OCI-LY1 (cell line): ENCODE measurements around the gene PVALEF.

Source experiments
- H2AFZ ChIP-seq: fragments of 200-600 bp; sonication (generic), shearing (Covaris generic); 2 replicates; pipeline ENCODE4 v1.6.0; 2014; ENCODE audit warnings: antibody characterized with exemption, mild to moderate bottlenecking, low read length
- H3F3A ChIP-seq: fragments of 200-600 bp; sonication (generic), shearing (Covaris generic); 2 replicates; pipeline ENCODE4 v1.6.0; 2014; ENCODE audit warnings: mild to moderate bottlenecking, antibody characterized with exemption, low read length, moderate library complexity; ENCODE audit not compliant: insufficient read depth
- H3K27ac ChIP-seq: fragments of 200-600 bp; sonication (generic); 2 replicates; pipeline ENCODE4 v1.5.1; 2014; ENCODE audit warnings: low read length, mixed run types, mild to moderate bottlenecking, low read depth; ENCODE audit not compliant: poor library complexity, severe bottlenecking
- H3K27me3 ChIP-seq: fragments of 200-600 bp; sonication (generic); 2 replicates; pipeline ENCODE4 v1.6.0; 2014; ENCODE audit warnings: antibody characterized with exemption, mild to moderate bottlenecking, low read length, moderate library complexity; ENCODE audit not compliant: insufficient read depth
- H3K36me3 ChIP-seq: fragments of 200-600 bp; sonication (generic); 2 replicates; pipeline ENCODE4 v1.6.1; 2014; ENCODE audit warnings: mild to moderate bottlenecking, antibody characterized with exemption, low read length, moderate library complexity, mixed read lengths; ENCODE audit not compliant: insufficient read depth
- H3K4me1 ChIP-seq: fragments of 200-600 bp; sonication (generic); 2 replicates; pipeline ENCODE4 v1.5.1; 2014; ENCODE audit warnings: mild to moderate bottlenecking, low read length, moderate library complexity; ENCODE audit not compliant: insufficient read depth, severe bottlenecking
- H3K4me2 ChIP-seq: fragments of 200-600 bp; sonication (generic), shearing (Covaris generic); 2 replicates; pipeline ENCODE4 v1.6.1; 2014; ENCODE audit warnings: low read length
- H3K4me3 ChIP-seq: fragments of 200-600 bp; sonication (generic); 2 replicates; pipeline ENCODE4 v1.5.1; 2014; ENCODE audit warnings: low read length, low read depth, mild to moderate bottlenecking, mixed read lengths; ENCODE audit not compliant: poor library complexity, severe bottlenecking
- H3K79me2 ChIP-seq: fragments of 200-600 bp; shearing (Covaris generic); 2 replicates; pipeline ENCODE4 v1.6.1; 2016; ENCODE audit warnings: mixed run types, low read length, mixed read lengths; ENCODE audit not compliant: insufficient read depth
- H3K9ac ChIP-seq: fragments of 200-600 bp; sonication (generic), shearing (Covaris generic); 2 replicates; pipeline ENCODE4 v1.6.1; 2014; ENCODE audit warnings: mild to moderate bottlenecking, low read length, mixed read lengths
- H3K9me2 ChIP-seq: fragments of 200-600 bp; sonication (generic), shearing (Covaris generic); 2 replicates; pipeline ENCODE4 v1.6.1; 2014; ENCODE audit warnings: low read depth, mild to moderate bottlenecking, low read length, mixed read lengths
- H3K9me3 ChIP-seq: fragments of 200-600 bp; shearing (Covaris generic); 2 replicates; pipeline ENCODE4 v1.6.1; 2014; ENCODE audit warnings: low read length, mixed read lengths
- H4K20me1 ChIP-seq: fragments of 200-600 bp; sonication (generic), shearing (Covaris generic); 2 replicates; pipeline ENCODE4 v1.6.0; 2016; ENCODE audit warnings: mild to moderate bottlenecking, low read length; ENCODE audit not compliant: insufficient read depth
- CTCF ChIP-seq: fragments of 200-600 bp; sonication (generic), shearing (Covaris generic); IDR thresholded peaks from 2 replicates; pipeline ENCODE4 v1.5.1; 2017; ENCODE audit warnings: mild to moderate bottlenecking, antibody characterized with exemption, low read length, moderate library complexity, mixed read lengths
- EZH2 ChIP-seq: fragments of 200-600 bp; sonication (generic), shearing (Covaris generic); IDR thresholded peaks from 2 replicates; pipeline ENCODE4 v1.8.0; 2017; ENCODE audit warnings: borderline replicate concordance, mixed run types, mild to moderate bottlenecking, antibody characterized with exemption, low read length, moderate library complexity, mixed read lengths

PVALEF gene

GRCh38 chr17:81132197-81132540 lies 33.1 kb upstream of the PVALEF start:
- no peak overlapping the region for H3K9ac ChIP-seq
- H4K20me1 ChIP-seq: no peaks in the 10 kb centered on the region
- no peaks in the 10 kb centered on the region for H3K4me1 ChIP-seq
- no peaks in the 10 kb centered on the region for H3K27me3 ChIP-seq
- H3K4me2 ChIP-seq: no peak overlapping the region
- no peak overlapping the region for H2AFZ ChIP-seq
- H3K79me2 ChIP-seq: no peaks in the 10 kb centered on the region
- TF ChIP-seq CTCF (no peak), EZH2 (no peak)
- no peak overlapping the region for H3K4me3 ChIP-seq
- H3K36me3 ChIP-seq: no peaks in the 10 kb centered on the region
- H3K9me3 ChIP-seq: no peaks in the 10 kb centered on the region
- no peaks in the 10 kb centered on the region for H3K9me2 ChIP-seq
- no peaks in the 10 kb centered on the region for H3F3A ChIP-seq
- H3K27ac ChIP-seq: no peak overlapping the region

GRCh38 chr17:81132770-81133723 lies 32.3 kb upstream of the PVALEF start:
- H3K79me2 ChIP-seq: no peaks in the 10 kb centered on the region
- H3K27ac ChIP-seq: no peak overlapping the region
- H3F3A ChIP-seq: no peaks in the 10 kb centered on the region
- H3K9me2 ChIP-seq: no peaks in the 10 kb centered on the region
- H2AFZ ChIP-seq: no peak overlapping the region
- H3K4me1 ChIP-seq: no peaks in the 10 kb centered on the region
- no peaks in the 10 kb centered on the region for H4K20me1 ChIP-seq
- H3K36me3 ChIP-seq: no peaks in the 10 kb centered on the region
- no peak overlapping the region for H3K4me2 ChIP-seq
- no peaks in the 10 kb centered on the region for H3K27me3 ChIP-seq
- TF ChIP-seq CTCF (no peak), EZH2 (no peak)
- H3K9ac ChIP-seq: no peak overlapping the region
- no peak overlapping the region for H3K4me3 ChIP-seq
- no peaks in the 10 kb centered on the region for H3K9me3 ChIP-seq

GRCh38 chr17:81134064-81134781 lies 31.1 kb upstream of the PVALEF start:
- Histone ChIP-seq H3K79me2 (no peaks in the 10 kb centered on the region), H3K4me2 (no peak overlapping the region), H3F3A (no peaks in the 10 kb centered on the region), H3K9me3 (no peaks in the 10 kb centered on the region), H3K4me3 (no peak overlapping the region), H3K27ac (no peak overlapping the region), H3K9me2 (no peaks in the 10 kb centered on the region), H3K27me3 (no peaks in the 10 kb centered on the region), H4K20me1 (no peaks in the 10 kb centered on the region), H2AFZ (no peak overlapping the region), H3K4me1 (no peaks in the 10 kb centered on the region), H3K9ac (no peak overlapping the region), H3K36me3 (no peaks in the 10 kb centered on the region)
- TF ChIP-seq CTCF (no peak), EZH2 (no peak)
